GM18870 (cell line): ENCODE data around the gene HAUS6.
"Not testable (repeated sequence)": the region's sequence is repeated elsewhere in the genome, so short reads cannot be mapped to it uniquely, and the experiment has no call there.

Source experiments
- ATAC-seq: cut with Tn5 transposase; IDR thresholded peaks from one replicate; pipeline ENCODE4 v1.9.1; 2021; ENCODE audit warnings: moderate library complexity; ENCODE audit not compliant: unreplicated experiment

The HAUS6 gene

GRCh38 chr9:19048966-19049916 is 53.5 kb downstream of the HAUS6 start, which contains the start of gene RRAGA:
RRAGA (plus strand) TSS chr9:19049427; CDS start chr9:19049660, 233 bp downstream.
- peak; percentile 90 for ATAC-seq

GRCh38 chr9:19036611-19037010 is 66.1 kb downstream of the HAUS6 start:
- ATAC-seq = no peak

- no peak for ATAC-seq
Observed at GRCh38 chr9:19033015-19033414, 69.7 kb downstream of the HAUS6 start, which contains the start of gene SAXO1. SAXO1 (minus strand) TSS chr9:19033209; CDS start chr9:19032908, 301 bp downstream.

- no peak for ATAC-seq
Observed at GRCh38 chr9:19032406-19032805, 70.3 kb downstream of the HAUS6 start.

- ATAC-seq = peak; percentile 78
Observed at GRCh38 chr9:19030899-19031298, 71.8 kb downstream of the HAUS6 start.

GRCh38 chr9:19028835-19029451 is 73.8 kb downstream of the HAUS6 start:
- no peak for ATAC-seq

GRCh38 chr9:19027825-19028224 is 74.9 kb downstream of the HAUS6 start:
- no peak for ATAC-seq

GRCh38 chr9:19026375-19026774 is 76.3 kb downstream of the HAUS6 start:
- ATAC-seq = no peak

GRCh38 chr9:19023078-19023477 is 79.6 kb downstream of the HAUS6 start:
- no peak for ATAC-seq

GRCh38 chr9:19022206-19022605 is 80.5 kb downstream of the HAUS6 start:
- peak; percentile 66 for ATAC-seq

- ATAC-seq = not testable (repeated sequence)
Observed at GRCh38 chr9:19021649-19022048, 81.1 kb downstream of the HAUS6 start.

GRCh38 chr9:19020886-19021455 is 81.7 kb downstream of the HAUS6 start:
- no peak for ATAC-seq

GRCh38 chr9:19018201-19018600 is 84.5 kb downstream of the HAUS6 start:
- no peak for ATAC-seq

- ATAC-seq = no peak
Observed at GRCh38 chr9:19009391-19009965, 93.2 kb downstream of the HAUS6 start.
